Measurements from ENCODE around the gene SDHA. TPM values are rescaled to one million over a fixed set of nuclear protein-coding genes. Genes with fewer than 3 reads are reported as not detected.

The SDHA gene
- total RNA-seq, 1 donor from 2014 or later, result 75.0 TPM

DNA sequence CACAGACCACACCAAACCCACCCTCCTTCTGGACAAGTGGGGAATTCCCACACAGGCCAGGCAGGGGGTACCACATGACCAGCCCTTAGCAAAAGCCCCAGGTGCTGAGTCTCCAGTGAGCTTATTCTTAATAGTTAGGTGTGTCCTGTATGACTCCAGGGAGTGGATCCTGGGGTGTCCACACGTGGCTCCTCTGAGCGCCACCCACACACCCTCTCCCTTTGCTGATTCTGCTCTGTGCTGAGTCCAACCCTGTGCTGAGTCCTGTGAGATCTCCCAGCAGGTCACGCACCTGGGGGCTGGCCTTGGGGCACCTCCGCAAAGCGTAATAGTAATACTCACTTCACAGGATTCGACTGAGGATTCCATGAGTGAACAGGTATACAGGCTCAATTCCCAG lies 14.1 kb upstream of the SDHA start:
- no peaks in the 10 kb centered on the region for H3K27me3 ChIP-seq (ENCODE audit: control insufficient read depth, insufficient read depth, low read length)
- TF ChIP-seq, protein P1, sequence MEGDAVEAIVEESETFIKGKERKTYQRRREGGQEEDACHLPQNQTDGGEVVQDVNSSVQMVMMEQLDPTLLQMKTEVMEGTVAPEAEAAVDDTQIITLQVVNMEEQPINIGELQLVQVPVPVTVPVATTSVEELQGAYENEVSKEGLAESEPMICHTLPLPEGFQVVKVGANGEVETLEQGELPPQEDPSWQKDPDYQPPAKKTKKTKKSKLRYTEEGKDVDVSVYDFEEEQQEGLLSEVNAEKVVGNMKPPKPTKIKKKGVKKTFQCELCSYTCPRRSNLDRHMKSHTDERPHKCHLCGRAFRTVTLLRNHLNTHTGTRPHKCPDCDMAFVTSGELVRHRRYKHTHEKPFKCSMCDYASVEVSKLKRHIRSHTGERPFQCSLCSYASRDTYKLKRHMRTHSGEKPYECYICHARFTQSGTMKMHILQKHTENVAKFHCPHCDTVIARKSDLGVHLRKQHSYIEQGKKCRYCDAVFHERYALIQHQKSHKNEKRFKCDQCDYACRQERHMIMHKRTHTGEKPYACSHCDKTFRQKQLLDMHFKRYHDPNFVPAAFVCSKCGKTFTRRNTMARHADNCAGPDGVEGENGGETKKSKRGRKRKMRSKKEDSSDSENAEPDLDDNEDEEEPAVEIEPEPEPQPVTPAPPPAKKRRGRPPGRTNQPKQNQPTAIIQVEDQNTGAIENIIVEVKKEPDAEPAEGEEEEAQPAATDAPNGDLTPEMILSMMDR (IDR thresholded peaks at IDR 0.05; ENCODE audit: insufficient read depth, low read length, poor library complexity, severe bottlenecking), result no peak
- no peaks in the 10 kb centered on the region for H3K36me3 ChIP-seq (ENCODE audit: control insufficient read depth, insufficient read depth, low read length)
- DNase-seq (ENCODE audit: low read depth), result no peak
- no peak overlapping the region for H3K4me3 ChIP-seq (ENCODE audit: low read depth, low read length)

- no peak for DNase-seq (ENCODE audit: low read depth)
Measured at GRCh38 chr5:204462-204861, 13.7 kb upstream of the SDHA start.

DNA sequence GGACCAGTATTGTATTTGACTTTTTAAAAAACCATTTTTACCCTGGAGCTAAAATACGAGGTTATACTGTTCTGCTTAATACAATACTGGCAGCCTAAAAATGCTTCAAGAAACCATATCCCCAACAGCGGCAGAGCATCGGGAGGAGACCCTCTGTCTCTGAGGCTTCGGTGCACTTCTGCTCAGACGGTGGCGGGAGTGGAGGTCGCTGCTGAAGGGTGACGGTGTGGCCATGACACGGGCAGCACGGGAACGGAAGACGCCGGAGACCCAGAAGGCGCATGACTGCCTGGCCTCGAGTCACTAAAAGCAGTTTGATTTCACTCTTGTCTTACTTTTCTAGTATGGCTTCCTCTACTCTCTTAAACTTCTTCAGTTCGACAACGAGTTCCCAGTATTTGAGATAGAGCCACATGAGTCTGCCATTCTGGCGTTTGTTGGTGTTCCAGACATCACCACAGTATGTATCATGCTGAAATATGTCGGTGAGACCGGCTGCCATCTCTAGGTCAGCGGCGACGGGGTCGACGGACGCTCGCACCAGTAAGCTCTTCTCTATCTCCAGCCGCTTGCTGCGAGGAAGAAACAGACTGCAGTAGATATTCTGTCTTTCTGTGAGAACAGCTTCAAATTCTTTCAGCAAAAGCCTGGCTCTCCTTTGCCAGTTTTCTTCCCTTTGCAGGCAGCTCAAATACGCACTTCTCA lies 13.0 kb upstream of the SDHA start:
- TF ChIP-seq, protein P1 (IDR thresholded peaks at IDR 0.05; ENCODE audit: insufficient read depth, low read length, poor library complexity, severe bottlenecking), result no peak

More at GRCh38 chr5:204462-204861, 13.7 kb upstream of the SDHA start:
- TF ChIP-seq, protein P1 (IDR thresholded peaks at IDR 0.05; ENCODE audit: insufficient read depth, low read length, poor library complexity, severe bottlenecking), result no peak
- H3K36me3 ChIP-seq (ENCODE audit: control insufficient read depth, insufficient read depth, low read length), result no peaks in the 10 kb centered on the region
- no peaks in the 10 kb centered on the region for H3K27me3 ChIP-seq (ENCODE audit: control insufficient read depth, insufficient read depth, low read length)
- H3K4me3 ChIP-seq (ENCODE audit: low read depth, low read length), result no peak overlapping the region

GRCh38 chr5:206406-206805 lies 11.7 kb upstream of the SDHA start:
- H3K4me3 ChIP-seq (ENCODE audit: low read depth, low read length), result no peak overlapping the region
- TF ChIP-seq, protein P1 (IDR thresholded peaks at IDR 0.05; ENCODE audit: insufficient read depth, low read length, poor library complexity, severe bottlenecking), result no peak
- no peaks in the 10 kb centered on the region for H3K27me3 ChIP-seq (ENCODE audit: control insufficient read depth, insufficient read depth, low read length)
- no peak for DNase-seq (ENCODE audit: low read depth)
- H3K36me3 ChIP-seq (ENCODE audit: control insufficient read depth, insufficient read depth, low read length), result no peaks in the 10 kb centered on the region

More for the DNA sequence above, 13.0 kb upstream of the SDHA start:
- no peak for DNase-seq (ENCODE audit: low read depth)
- Histone ChIP-seq H3K4me3 (ENCODE audit: low read depth, low read length) (no peak overlapping the region), H3K36me3 (ENCODE audit: control insufficient read depth, insufficient read depth, low read length) (no peaks in the 10 kb centered on the region), H3K27me3 (ENCODE audit: control insufficient read depth, insufficient read depth, low read length) (no peaks in the 10 kb centered on the region)

DNA sequence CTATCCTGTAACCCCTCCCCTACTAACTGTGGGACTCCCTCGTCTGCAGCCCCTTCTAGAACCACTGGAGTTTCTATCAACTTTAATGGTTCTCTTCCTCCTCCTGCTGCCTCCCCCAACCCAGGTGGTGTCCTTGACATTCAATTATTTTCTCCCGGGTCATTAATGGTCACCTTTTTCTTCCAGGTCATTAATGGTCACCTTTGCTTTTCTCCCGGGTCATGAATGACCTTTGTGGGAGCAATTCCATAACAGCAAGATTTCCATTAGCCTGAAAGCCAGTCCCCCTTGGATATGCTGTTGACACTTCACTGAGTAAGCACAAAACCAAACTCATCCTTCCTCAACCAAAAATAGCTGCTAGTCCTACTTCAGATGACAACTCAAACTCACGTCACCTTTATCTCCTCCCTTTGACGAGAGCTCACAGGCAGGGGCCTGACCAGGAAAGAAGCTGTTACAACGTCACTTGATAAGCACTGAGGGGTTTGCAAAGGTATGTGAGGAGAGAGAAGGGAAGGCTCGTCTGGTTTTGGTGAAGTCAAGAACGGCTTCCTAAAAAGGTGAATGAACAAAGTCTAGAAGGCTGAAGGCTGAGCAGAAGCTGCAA lies 11.1 kb upstream of the SDHA start:
- no peak for DNase-seq (ENCODE audit: low read depth)
- TF ChIP-seq, protein P1 (IDR thresholded peaks at IDR 0.05; ENCODE audit: insufficient read depth, low read length, poor library complexity, severe bottlenecking), result no peak
- H3K27me3 ChIP-seq (ENCODE audit: control insufficient read depth, insufficient read depth, low read length), result no peaks in the 10 kb centered on the region
- H3K36me3 ChIP-seq (ENCODE audit: control insufficient read depth, insufficient read depth, low read length), result no peaks in the 10 kb centered on the region
- H3K4me3 ChIP-seq (ENCODE audit: low read depth, low read length), result no peak overlapping the region
